H9 (cell line): ENCODE data around the gene CCDC154. TPM values are rescaled to one million over a fixed set of nuclear protein-coding genes. Genes with fewer than 3 reads are reported as not detected.

Experiments
- DNase-seq: peaks from one replicate; pipeline ENCODE4 v3.0.0-alpha.2; 2017
- H2AFZ ChIP-seq: one replicate; pipeline ENCODE4 v1.6.1; 2013; ENCODE audit warnings: mild to moderate bottlenecking, low read length, control low read depth, moderate library complexity
- H2AK5ac ChIP-seq: 2 replicates; pipeline ENCODE4 v1.6.1; 2013; ENCODE audit warnings: low read length, control low read depth, mixed read lengths; ENCODE audit not compliant: insufficient read length
- H2BK120ac ChIP-seq: one replicate; pipeline ENCODE4 v1.6.1; 2013; ENCODE audit warnings: low read depth, mild to moderate bottlenecking, low read length, control low read depth, inconsistent platforms; ENCODE audit not compliant: poor library complexity, severe bottlenecking
- H2BK12ac ChIP-seq: 2 replicates; pipeline ENCODE4 v1.6.1; 2013; ENCODE audit warnings: low read length, control low read depth, mixed read lengths, low read depth; ENCODE audit not compliant: insufficient read length
- H2BK15ac ChIP-seq: 2 replicates; pipeline ENCODE4 v1.6.1; 2013; ENCODE audit warnings: low read depth, low read length, control low read depth
- H2BK20ac ChIP-seq: one replicate; pipeline ENCODE4 v1.6.1; 2013; ENCODE audit warnings: low read depth, mild to moderate bottlenecking, low read length, control low read depth, inconsistent platforms; ENCODE audit not compliant: poor library complexity, severe bottlenecking
- H2BK5ac ChIP-seq: 2 replicates; pipeline ENCODE4 v1.6.1; 2013; ENCODE audit warnings: low read length, control low read depth, mixed read lengths; ENCODE audit not compliant: insufficient read length
- H3K14ac ChIP-seq: 2 replicates; pipeline ENCODE4 v1.6.1; 2013; ENCODE audit warnings: low read length, control low read depth; ENCODE audit not compliant: insufficient read depth
- H3K18ac ChIP-seq: 2 replicates; pipeline ENCODE4 v1.6.1; 2013; ENCODE audit warnings: low read depth, mild to moderate bottlenecking, mixed read lengths, low read length, control low read depth; ENCODE audit not compliant: insufficient read length
- H3K23ac ChIP-seq: 2 replicates; pipeline ENCODE4 v1.6.1; 2013; ENCODE audit warnings: low read length, control low read depth, mixed read lengths, low read depth; ENCODE audit not compliant: insufficient read length
- H3K23me2 ChIP-seq: 2 replicates; pipeline ENCODE4 v1.6.1; 2013; ENCODE audit warnings: low read depth, mild to moderate bottlenecking, mixed read lengths, low read length, control low read depth; ENCODE audit not compliant: insufficient read length, poor library complexity, severe bottlenecking
- H3K27ac ChIP-seq: 2 replicates; pipeline ENCODE4 v1.5.1; 2013; ENCODE audit warnings: low read length, control low read depth, mixed read lengths, low read depth; ENCODE audit not compliant: insufficient read length
- H3K27me3 ChIP-seq: 2 replicates; pipeline ENCODE4 v1.6.1; 2013; ENCODE audit warnings: low read length, control low read depth, inconsistent platforms; ENCODE audit not compliant: insufficient read depth
- H3K4ac ChIP-seq: 2 replicates; pipeline ENCODE4 v1.6.1; 2013; ENCODE audit warnings: low read depth, mild to moderate bottlenecking, control low read depth, inconsistent platforms, low read length, moderate library complexity
- H3K4me1 ChIP-seq: 2 replicates; pipeline ENCODE4 v1.6.1; 2013; ENCODE audit warnings: low read length, control low read depth, inconsistent platforms; ENCODE audit not compliant: insufficient read depth
- H3K4me2 ChIP-seq: 2 replicates; pipeline ENCODE4 v1.6.1; 2013; ENCODE audit warnings: low read length, control low read depth, mixed read lengths; ENCODE audit not compliant: insufficient read length, insufficient read depth
- H3K56ac ChIP-seq: 2 replicates; pipeline ENCODE4 v1.6.1; 2013; ENCODE audit warnings: low read depth, mild to moderate bottlenecking, mixed read lengths, low read length, control low read depth; ENCODE audit not compliant: insufficient read length
- H3K79me1 ChIP-seq: 2 replicates; pipeline ENCODE4 v1.6.1; 2013; ENCODE audit warnings: low read depth, mild to moderate bottlenecking, moderate library complexity, low read length, control low read depth, inconsistent platforms; ENCODE audit not compliant: insufficient read depth, poor library complexity, severe bottlenecking
- H3K79me2 ChIP-seq: 2 replicates; pipeline ENCODE4 v1.6.1; 2013; ENCODE audit warnings: low read length, control low read depth, inconsistent platforms; ENCODE audit not compliant: insufficient read depth
- H3K9ac ChIP-seq: 2 replicates; pipeline ENCODE4 v1.6.1; 2013; ENCODE audit warnings: low read length, control low read depth, mixed read lengths; ENCODE audit not compliant: insufficient read length; ENCODE audit errors: extremely low read depth
- H3K9me3 ChIP-seq: one replicate; pipeline ENCODE4 v1.6.1; 2013; ENCODE audit warnings: low read depth, low read length, inconsistent platforms; ENCODE audit not compliant: control insufficient read depth
- H3T11ph ChIP-seq: one replicate; pipeline ENCODE4 v1.6.1; 2013; ENCODE audit warnings: mild to moderate bottlenecking, low read length, control low read depth, inconsistent platforms
- H4K20me1 ChIP-seq: one replicate; pipeline ENCODE4 v1.6.1; 2013; ENCODE audit not compliant: control insufficient read depth, insufficient read length, insufficient read depth
- H4K5ac ChIP-seq: 2 replicates; pipeline ENCODE4 v1.6.1; 2013; ENCODE audit warnings: low read depth, mild to moderate bottlenecking, mixed read lengths, low read length, control low read depth; ENCODE audit not compliant: insufficient read length
- H4K8ac ChIP-seq: replicated peaks from 2 replicates; pipeline ENCODE4 v1.6.1; 2013; ENCODE audit warnings: low read length, control low read depth, mixed read lengths, low read depth; ENCODE audit not compliant: insufficient read length
- H4K91ac ChIP-seq: 2 replicates; pipeline ENCODE4 v1.6.1; 2013; ENCODE audit warnings: low read depth, mild to moderate bottlenecking, moderate library complexity, mixed read lengths, low read length, control low read depth; ENCODE audit not compliant: insufficient read length
- H3K27ac Mint-ChIP-seq, 3 experiments: 2 replicates in 2 of 3; 3 replicates in 1 of 3; pipeline ENCODE4 v1.8.0; 2020 to 2021; ENCODE audit warnings: mixed read lengths in 3 of 3, mild to moderate bottlenecking in 1 of 3, moderate library complexity in 1 of 3
- H3K27me3 Mint-ChIP-seq: 2 replicates; pipeline ENCODE4 v1.8.0; 2021; ENCODE audit warnings: low read depth, mild to moderate bottlenecking, moderate library complexity, mixed read lengths
- H3K36me3 Mint-ChIP-seq, 3 experiments: 2 replicates in 2 of 3; 3 replicates in 1 of 3; pipeline ENCODE4 v1.8.0; 2020 to 2021; ENCODE audit warnings: low read depth in 3 of 3, mixed read lengths in 3 of 3; ENCODE audit not compliant: insufficient read depth in 1 of 3
- H3K4me1 Mint-ChIP-seq, 2 experiments: 2 replicates each; pipeline ENCODE4 v1.8.0; 2020; ENCODE audit warnings: mixed read lengths in 2 of 2
- H3K4me3 Mint-ChIP-seq, 2 experiments: 2 replicates in 1 of 2; 3 replicates in 1 of 2; pipeline ENCODE4 v1.8.0; 2020 to 2021; ENCODE audit warnings: mild to moderate bottlenecking in 2 of 2, mixed read lengths in 2 of 2, moderate library complexity in 1 of 2
- H3K9me3 Mint-ChIP-seq, 2 experiments: 2 replicates in 1 of 2; 3 replicates in 1 of 2; pipeline ENCODE4 v1.8.0; 2020; ENCODE audit warnings: mild to moderate bottlenecking in 2 of 2, mixed read lengths in 2 of 2, moderate library complexity in 1 of 2
- WGBS: extraction: QIAGEN DNeasy Blood & Tissue Kit; methylation state at CpG from one replicate; pipeline ENCODE4 v1.1.7; 2013; ENCODE audit warnings: missing lambda C conversion rate, low lambda C conversion rate, mixed read lengths; ENCODE audit not compliant: insufficient read length; ENCODE audit errors: extremely low coverage; 5-methylcytosine and 5-hydroxymethylcytosine counted together
- total RNA-seq: library from RNA; stranded (reverse); gene quantifications from 2 replicates; pipeline ENCODE4 v1.2.1, GENCODE V29; 2021
- TF ChIP-seq, protein P1 (sequence below): fragments of 200-600 bp; sonication (generic); conservative IDR thresholded peaks from 3 replicates; pipeline ENCODE4 v1.8.0; 2021; ENCODE audit warnings: antibody characterized with exemption, mild to moderate bottlenecking

Gene CCDC154
- total RNA-seq, 1 experiment from 2014 or later = 1.3 TPM

- no peaks in the 10 kb centered on the region for H3K36me3 Mint-ChIP-seq
- no CpG with 5 or more reads among the region's 35 CpGs for WGBS
- H3K4me3 Mint-ChIP-seq = peak within 1 kb of the TSS in 1 of 2 experiments; percentile 55; a peak in 1 of 5 replicates
Observed at GRCh38 chr16:1430759-1431496, 13.4 kb downstream of the CCDC154 start, which contains the start of gene PERCC1. Gene PERCC1 (plus strand): TSS chr16:1431078. CDS start chr16:1432594, 1,516 bp downstream.

More at GRCh38 chr16:1430759-1431496, 13.4 kb downstream of the CCDC154 start, which contains the start of gene PERCC1:
- Histone ChIP-seq H3K14ac (no peak within 1 kb of the TSS), H3K27ac (no peak within 1 kb of the TSS), H2BK5ac (no peak within 1 kb of the TSS), H3K9me3 (no peaks in the 10 kb centered on the region), H2AK5ac (no peak within 1 kb of the TSS), H2BK20ac (no peak within 1 kb of the TSS), H3K4me2 (no peak within 1 kb of the TSS), H3K79me2 (no peaks in the 10 kb centered on the region), H2AFZ (no peak within 1 kb of the TSS), H3T11ph (no peak within 1 kb of the TSS), H3K56ac (no peak within 1 kb of the TSS), H3K27me3 (no peaks in the 10 kb centered on the region), H4K8ac (no peak within 1 kb of the TSS), H2BK120ac (no peak within 1 kb of the TSS), H3K23ac (no peak within 1 kb of the TSS), H3K4ac (no peak within 1 kb of the TSS), H3K23me2 (no peaks in the 10 kb centered on the region), H3K18ac (no peak within 1 kb of the TSS), H4K5ac (no peak within 1 kb of the TSS), H2BK12ac (no peak within 1 kb of the TSS), H4K91ac (no peak within 1 kb of the TSS), H3K9ac (no peak within 1 kb of the TSS), H3K79me1 (no peaks in the 10 kb centered on the region), H3K4me1 (no peaks in the 10 kb centered on the region), H4K20me1 (no peaks in the 10 kb centered on the region), H2BK15ac (no peak within 1 kb of the TSS)
- Mint-ChIP-seq H3K9me3 (no peaks in the 10 kb centered on the region), H3K27me3 (no peaks in the 10 kb centered on the region; the same call in 1 of the 2 replicates), H3K4me1 (no peaks in the 10 kb centered on the region; a peak in 1 of 4 replicates), H3K27ac (peak within 1 kb of the TSS in 2 of 3 experiments; percentile 77 to 92; a peak in 2 of 7 replicates)
- DNase-seq = no peak
- TF ChIP-seq, protein P1, sequence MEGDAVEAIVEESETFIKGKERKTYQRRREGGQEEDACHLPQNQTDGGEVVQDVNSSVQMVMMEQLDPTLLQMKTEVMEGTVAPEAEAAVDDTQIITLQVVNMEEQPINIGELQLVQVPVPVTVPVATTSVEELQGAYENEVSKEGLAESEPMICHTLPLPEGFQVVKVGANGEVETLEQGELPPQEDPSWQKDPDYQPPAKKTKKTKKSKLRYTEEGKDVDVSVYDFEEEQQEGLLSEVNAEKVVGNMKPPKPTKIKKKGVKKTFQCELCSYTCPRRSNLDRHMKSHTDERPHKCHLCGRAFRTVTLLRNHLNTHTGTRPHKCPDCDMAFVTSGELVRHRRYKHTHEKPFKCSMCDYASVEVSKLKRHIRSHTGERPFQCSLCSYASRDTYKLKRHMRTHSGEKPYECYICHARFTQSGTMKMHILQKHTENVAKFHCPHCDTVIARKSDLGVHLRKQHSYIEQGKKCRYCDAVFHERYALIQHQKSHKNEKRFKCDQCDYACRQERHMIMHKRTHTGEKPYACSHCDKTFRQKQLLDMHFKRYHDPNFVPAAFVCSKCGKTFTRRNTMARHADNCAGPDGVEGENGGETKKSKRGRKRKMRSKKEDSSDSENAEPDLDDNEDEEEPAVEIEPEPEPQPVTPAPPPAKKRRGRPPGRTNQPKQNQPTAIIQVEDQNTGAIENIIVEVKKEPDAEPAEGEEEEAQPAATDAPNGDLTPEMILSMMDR = no peak
